Panc1 (cell line): Measurements from ENCODE around the gene GALNTL6. TPM values are rescaled to one million over a fixed set of nuclear protein-coding genes. Genes with fewer than 3 reads are reported as not detected.

Experiments
- ATAC-seq: fragments of 200-7000 bp; cut with Tn5 transposase; 2 replicates; pipeline ENCODE4 v1.9.1; 2020; ENCODE audit warnings: mild to moderate bottlenecking, moderate library complexity
- BruUV-seq: library from RNA; stranded (reverse); fragments of 400-500 nt; replicated peaks from 2 replicates; lab custom pipeline; 2021; lab: Mats Ljungman, UMichigan
- CTCF ChIA-PET: fragments of 300-600 bp; sonication (Branson Sonifier 250); formaldehyde crosslinking; loops from one replicate; lab custom pipeline; 2022; ENCODE audit warnings: antibody characterized with exemption; lab: Charles Lee
- POLR2A ChIA-PET: fragments of 300-600 bp; sonication (Branson Sonifier 250); formaldehyde crosslinking; loops from one replicate; lab custom pipeline; 2022; ENCODE audit warnings: antibody characterized with exemption; lab: Charles Lee
- DNase-seq: peaks from one replicate; pipeline ENCODE4 v3.0.0-alpha.2; 2010; ENCODE audit warnings: low read depth, low spot score
- H3K27ac ChIP-seq: 2 replicates; pipeline ENCODE4 v1.5.1; 2011; ENCODE audit warnings: mild to moderate bottlenecking, low read length, inconsistent platforms
- H3K27me3 ChIP-seq: fragments of 200-500 bp; sonication (Bioruptor generic); 2 replicates; pipeline ENCODE4 v1.6.0; 2014; ENCODE audit warnings: low read length, inconsistent platforms; ENCODE audit not compliant: control insufficient read depth, insufficient read depth
- H3K36me3 ChIP-seq: fragments of 200-500 bp; sonication (Bioruptor generic); 2 replicates; pipeline ENCODE4 v1.5.1; 2014; ENCODE audit warnings: inconsistent platforms, mild to moderate bottlenecking, low read length, moderate library complexity; ENCODE audit not compliant: control insufficient read depth, insufficient read depth
- H3K4me1 ChIP-seq: 2 replicates; pipeline ENCODE4 v1.5.1; 2011; ENCODE audit warnings: inconsistent platforms, mild to moderate bottlenecking, low read length, moderate library complexity; ENCODE audit not compliant: control insufficient read depth, insufficient read depth
- H3K4me3 ChIP-seq, 2 experiments: 2 replicates each; pipeline ENCODE4 v1.5.1; 2011 to 2012; ENCODE audit warnings: low read depth in 2 of 2, low read length in 2 of 2, mild to moderate bottlenecking in 2 of 2, inconsistent platforms in 1 of 2, moderate library complexity in 1 of 2
- H3K9me3 ChIP-seq: fragments of 200-500 bp; sonication (Bioruptor generic); 2 replicates; pipeline ENCODE4 v1.5.1; 2014; ENCODE audit warnings: low read depth, mild to moderate bottlenecking, inconsistent platforms, low read length, moderate library complexity; ENCODE audit not compliant: control insufficient read depth, insufficient read depth
- POLR2AphosphoS5 ChIP-seq: IDR thresholded peaks from 2 replicates; pipeline ENCODE4 v1.6.1; 2012; ENCODE audit warnings: mild to moderate bottlenecking, low read depth, low read length, moderate library complexity
- SIN3A ChIP-seq: IDR thresholded peaks from 2 replicates; pipeline ENCODE4 v1.6.1; 2012; ENCODE audit warnings: low read depth, mild to moderate bottlenecking, low read length, moderate library complexity, borderline replicate concordance; ENCODE audit not compliant: insufficient read depth
- TCF7L2 ChIP-seq: IDR thresholded peaks from 2 replicates; pipeline ENCODE4 v1.6.1; 2011; ENCODE audit warnings: mild to moderate bottlenecking, low read depth, low read length, inconsistent platforms
- in situ Hi-C: cut with HindIII; loops from 2 replicates; pipeline ENCODE4 v1.10.0; 2016; ENCODE audit warnings: low sequenced_read_pairs, low pct_unique_long_range_greater_than_20kb
- intact Hi-C: fragments of 100-400 bp; cut with micrococcal nuclease; formaldehyde crosslinking; loops from one replicate; pipeline ENCODE4 v1.10.0; 2022; ENCODE audit not compliant: unreplicated experiment
- total RNA-seq: library from RNA; stranded (reverse); gene quantifications from one replicate; pipeline ENCODE4 v1.2.1, GENCODE V29; 2021; ENCODE audit not compliant: unreplicated experiment
- TF ChIP-seq, protein P1 (sequence below): fragments of 450-650 bp; IDR thresholded peaks from 2 replicates; pipeline ENCODE4 v1.5.1; 2017; ENCODE audit warnings: mild to moderate bottlenecking
- TF ChIP-seq, protein P2 (sequence below), 2 experiments: IDR thresholded peaks; 2 replicates each; pipeline ENCODE4 v1.6.1; 2011 to 2012; ENCODE audit warnings: low read depth in 2 of 2, control low read depth in 1 of 2, low read length in 1 of 2, mild to moderate bottlenecking in 1 of 2, moderate library complexity in 1 of 2; ENCODE audit not compliant: insufficient read depth in 1 of 2

The GALNTL6 gene
- total RNA-seq, 1 experiment from 2014 or later: not detected

DNA sequence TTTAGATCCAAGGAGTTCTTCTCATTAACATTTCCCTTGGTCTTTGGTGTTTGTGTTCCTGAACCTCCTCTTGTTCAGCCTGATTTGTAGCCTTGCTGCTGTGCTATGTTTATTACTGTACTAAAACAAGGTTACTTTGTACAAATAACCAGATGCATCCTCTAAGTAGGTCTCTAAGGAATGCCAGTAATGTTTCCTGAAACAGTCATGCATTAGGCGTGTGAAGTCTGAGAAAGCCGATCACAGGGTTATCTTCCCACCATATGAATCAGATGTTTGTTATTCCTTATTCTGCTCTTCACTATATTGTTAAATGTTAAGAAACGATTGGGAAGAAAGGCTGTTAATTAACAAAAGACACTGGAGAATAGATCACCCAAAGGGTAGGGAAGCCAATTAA lies 66.9 kb downstream of the GALNTL6 start:
- TF ChIP-seq TCF7L2 (no peak), POLR2AphosphoS5 (no peak), SIN3A (no peak)
- TF ChIP-seq, protein P1, sequence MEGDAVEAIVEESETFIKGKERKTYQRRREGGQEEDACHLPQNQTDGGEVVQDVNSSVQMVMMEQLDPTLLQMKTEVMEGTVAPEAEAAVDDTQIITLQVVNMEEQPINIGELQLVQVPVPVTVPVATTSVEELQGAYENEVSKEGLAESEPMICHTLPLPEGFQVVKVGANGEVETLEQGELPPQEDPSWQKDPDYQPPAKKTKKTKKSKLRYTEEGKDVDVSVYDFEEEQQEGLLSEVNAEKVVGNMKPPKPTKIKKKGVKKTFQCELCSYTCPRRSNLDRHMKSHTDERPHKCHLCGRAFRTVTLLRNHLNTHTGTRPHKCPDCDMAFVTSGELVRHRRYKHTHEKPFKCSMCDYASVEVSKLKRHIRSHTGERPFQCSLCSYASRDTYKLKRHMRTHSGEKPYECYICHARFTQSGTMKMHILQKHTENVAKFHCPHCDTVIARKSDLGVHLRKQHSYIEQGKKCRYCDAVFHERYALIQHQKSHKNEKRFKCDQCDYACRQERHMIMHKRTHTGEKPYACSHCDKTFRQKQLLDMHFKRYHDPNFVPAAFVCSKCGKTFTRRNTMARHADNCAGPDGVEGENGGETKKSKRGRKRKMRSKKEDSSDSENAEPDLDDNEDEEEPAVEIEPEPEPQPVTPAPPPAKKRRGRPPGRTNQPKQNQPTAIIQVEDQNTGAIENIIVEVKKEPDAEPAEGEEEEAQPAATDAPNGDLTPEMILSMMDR: no peak
- TF ChIP-seq, protein P2, sequence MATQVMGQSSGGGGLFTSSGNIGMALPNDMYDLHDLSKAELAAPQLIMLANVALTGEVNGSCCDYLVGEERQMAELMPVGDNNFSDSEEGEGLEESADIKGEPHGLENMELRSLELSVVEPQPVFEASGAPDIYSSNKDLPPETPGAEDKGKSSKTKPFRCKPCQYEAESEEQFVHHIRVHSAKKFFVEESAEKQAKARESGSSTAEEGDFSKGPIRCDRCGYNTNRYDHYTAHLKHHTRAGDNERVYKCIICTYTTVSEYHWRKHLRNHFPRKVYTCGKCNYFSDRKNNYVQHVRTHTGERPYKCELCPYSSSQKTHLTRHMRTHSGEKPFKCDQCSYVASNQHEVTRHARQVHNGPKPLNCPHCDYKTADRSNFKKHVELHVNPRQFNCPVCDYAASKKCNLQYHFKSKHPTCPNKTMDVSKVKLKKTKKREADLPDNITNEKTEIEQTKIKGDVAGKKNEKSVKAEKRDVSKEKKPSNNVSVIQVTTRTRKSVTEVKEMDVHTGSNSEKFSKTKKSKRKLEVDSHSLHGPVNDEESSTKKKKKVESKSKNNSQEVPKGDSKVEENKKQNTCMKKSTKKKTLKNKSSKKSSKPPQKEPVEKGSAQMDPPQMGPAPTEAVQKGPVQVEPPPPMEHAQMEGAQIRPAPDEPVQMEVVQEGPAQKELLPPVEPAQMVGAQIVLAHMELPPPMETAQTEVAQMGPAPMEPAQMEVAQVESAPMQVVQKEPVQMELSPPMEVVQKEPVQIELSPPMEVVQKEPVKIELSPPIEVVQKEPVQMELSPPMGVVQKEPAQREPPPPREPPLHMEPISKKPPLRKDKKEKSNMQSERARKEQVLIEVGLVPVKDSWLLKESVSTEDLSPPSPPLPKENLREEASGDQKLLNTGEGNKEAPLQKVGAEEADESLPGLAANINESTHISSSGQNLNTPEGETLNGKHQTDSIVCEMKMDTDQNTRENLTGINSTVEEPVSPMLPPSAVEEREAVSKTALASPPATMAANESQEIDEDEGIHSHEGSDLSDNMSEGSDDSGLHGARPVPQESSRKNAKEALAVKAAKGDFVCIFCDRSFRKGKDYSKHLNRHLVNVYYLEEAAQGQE (IDR thresholded peaks at IDR 0.05; ENCODE audit: insufficient read depth in 1 of 2, low read depth in 2 of 2, low read length in 1 of 2): no peak
- CTCF ChIA-PET: no interaction called here
- BruUV-seq: no TSS peak
- Histone ChIP-seq H3K36me3 (no peaks in the 10 kb centered on the region), H3K27me3 (no peaks in the 10 kb centered on the region), H3K4me1 (no peaks in the 10 kb centered on the region), H3K9me3 (no peaks in the 10 kb centered on the region), H3K27ac (no peak overlapping the region), H3K4me3 (no peak overlapping the region)
- ATAC-seq (no peak), DNase-seq (peak; percentile 5)
- intact Hi-C loops (no loop called here), in situ Hi-C loops (no loop called here)
- POLR2A ChIA-PET: no interaction called here

DNA sequence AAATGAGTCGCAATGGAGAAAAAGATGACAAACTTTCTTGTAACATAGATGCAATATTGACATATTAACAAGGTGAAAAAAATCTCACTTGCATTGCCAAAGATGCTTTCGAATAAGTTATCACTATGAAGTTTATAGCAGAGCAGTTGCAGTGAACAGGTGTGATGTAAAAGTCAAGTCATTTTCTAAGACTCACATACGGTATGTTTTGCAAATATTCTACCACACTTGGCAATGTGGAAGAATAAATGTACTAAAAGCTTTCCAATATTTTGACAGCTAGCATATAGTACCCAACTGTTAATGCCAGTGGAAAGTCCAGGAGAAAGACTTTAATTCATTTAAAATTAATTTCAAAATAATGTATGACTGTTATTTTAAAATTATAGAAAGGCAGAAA lies 76.5 kb downstream of the GALNTL6 start:
- in situ Hi-C loops (no loop called here), intact Hi-C loops (no loop called here)
- DNase-seq (no peak), ATAC-seq (no peak)
- Histone ChIP-seq H3K4me3 (no peak overlapping the region), H3K27ac (no peak overlapping the region), H3K27me3 (no peaks in the 10 kb centered on the region), H3K9me3 (no peaks in the 10 kb centered on the region), H3K36me3 (no peaks in the 10 kb centered on the region), H3K4me1 (no peaks in the 10 kb centered on the region)
- BruUV-seq: no TSS peak
- ChIA-PET CTCF (interaction anchor here (0.6 kb wide), 1 partner anchor 138 kb away, joined by 6 read pairs; no protein-coding TSS in a partner anchor), POLR2A (no interaction called here)
- TF ChIP-seq TCF7L2 (no peak), SIN3A (no peak), POLR2AphosphoS5 (no peak)
- TF ChIP-seq, protein P2 (IDR thresholded peaks at IDR 0.05; ENCODE audit: insufficient read depth in 1 of 2, low read depth in 2 of 2, low read length in 1 of 2): no peak
- TF ChIP-seq, protein P1: no peak
